SK-N-MC (cell line): ENCODE results near the gene GPR52.

ENCODE experiments used
- DNase-seq: peaks from one replicate; pipeline ENCODE4 v3.0.0-alpha.2; 2011; ENCODE audit warnings: low read depth, low spot score
- H3K27ac ChIP-seq: fragments of 200-600 bp; sonication (generic); 2 replicates; pipeline ENCODE4 v1.5.1; 2016; ENCODE audit warnings: mixed run types
- H3K36me3 ChIP-seq: fragments of 200-600 bp; sonication (generic); 2 replicates; pipeline ENCODE4 v1.6.1; 2017; ENCODE audit warnings: antibody characterized with exemption, low read length, mixed read lengths; ENCODE audit not compliant: insufficient read depth
- H3K4me3 ChIP-seq: fragments of 200-600 bp; sonication (generic); 2 replicates; pipeline ENCODE4 v1.5.1; 2016
- H3K9ac ChIP-seq: fragments of 200-600 bp; sonication (generic); 2 replicates; pipeline ENCODE4 v1.8.0; 2017; ENCODE audit warnings: mixed run types, mixed read lengths; ENCODE audit not compliant: insufficient read length
- H3K9me3 ChIP-seq: fragments of 200-600 bp; sonication (generic); 2 replicates; pipeline ENCODE4 v1.6.1; 2017; ENCODE audit warnings: low read depth, mild to moderate bottlenecking, antibody characterized with exemption, low read length, moderate library complexity, mixed read lengths
- EZH2 ChIP-seq: fragments of 200-600 bp; sonication (generic); IDR thresholded peaks from one replicate; pipeline ENCODE4 v1.6.1; 2017; ENCODE audit warnings: antibody characterized with exemption
- FOXP2 ChIP-seq: optimal IDR thresholded peaks from 2 replicates; pipeline ENCODE3; 2011; ENCODE audit warnings: mild to moderate bottlenecking, moderate library complexity; ENCODE audit not compliant: insufficient read depth; ENCODE audit errors: extremely low read length, control extremely low read depth
- POLR2AphosphoS5 ChIP-seq: IDR thresholded peaks from 2 replicates; pipeline ENCODE4 v1.6.1; 2012; ENCODE audit warnings: mild to moderate bottlenecking, low read depth, low read length, borderline replicate concordance

GPR52 gene

DNA sequence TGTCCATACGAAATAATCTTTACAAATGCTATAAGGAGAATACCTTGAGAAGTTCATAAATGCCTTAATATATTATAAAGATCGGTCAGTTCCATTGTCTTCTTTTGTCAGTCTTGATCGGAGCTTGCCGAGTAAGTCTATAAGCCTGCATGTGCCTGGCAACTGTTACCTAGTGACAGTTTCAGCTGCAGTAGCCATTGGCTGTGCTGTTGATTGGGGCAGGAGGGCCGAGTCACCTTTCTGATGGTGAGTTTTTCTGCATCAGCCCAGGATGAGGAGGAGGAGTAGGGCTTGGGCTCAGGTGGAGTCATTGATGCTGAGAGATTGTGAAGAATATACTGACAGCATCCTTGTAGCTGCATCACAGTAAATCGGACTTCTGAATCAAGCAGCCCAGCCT is 1.9 kb upstream of the GPR52 start:
- TF ChIP-seq POLR2AphosphoS5 (no peak), EZH2 (no peak), FOXP2 (no peak)
- no peaks in the 10 kb centered on the region for H3K9me3 ChIP-seq
- no peak for DNase-seq
- no peaks in the 10 kb centered on the region for H3K36me3 ChIP-seq
- no peak overlapping the region for H3K4me3 ChIP-seq
- no peak overlapping the region for H3K9ac ChIP-seq
- no peak overlapping the region for H3K27ac ChIP-seq

DNA sequence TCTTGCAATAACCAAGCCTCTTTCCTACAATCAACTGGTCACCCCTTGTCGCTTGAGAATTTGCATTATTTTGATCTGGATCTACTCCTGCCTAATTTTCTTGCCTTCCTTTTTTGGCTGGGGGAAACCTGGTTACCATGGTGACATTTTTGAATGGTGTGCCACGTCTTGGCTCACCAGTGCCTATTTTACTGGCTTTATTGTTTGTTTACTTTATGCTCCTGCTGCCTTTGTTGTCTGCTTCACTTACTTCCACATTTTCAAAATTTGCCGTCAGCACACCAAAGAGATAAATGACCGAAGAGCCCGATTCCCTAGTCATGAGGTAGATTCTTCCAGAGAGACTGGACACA is 743 bp downstream of the GPR52 start:
- no peak for DNase-seq
- TF ChIP-seq POLR2AphosphoS5 (no peak), EZH2 (no peak), FOXP2 (no peak)
- Histone ChIP-seq H3K36me3 (no peaks in the 10 kb centered on the region), H3K27ac (no peak overlapping the region), H3K4me3 (no peak overlapping the region), H3K9me3 (no peaks in the 10 kb centered on the region), H3K9ac (no peak overlapping the region)

DNA sequence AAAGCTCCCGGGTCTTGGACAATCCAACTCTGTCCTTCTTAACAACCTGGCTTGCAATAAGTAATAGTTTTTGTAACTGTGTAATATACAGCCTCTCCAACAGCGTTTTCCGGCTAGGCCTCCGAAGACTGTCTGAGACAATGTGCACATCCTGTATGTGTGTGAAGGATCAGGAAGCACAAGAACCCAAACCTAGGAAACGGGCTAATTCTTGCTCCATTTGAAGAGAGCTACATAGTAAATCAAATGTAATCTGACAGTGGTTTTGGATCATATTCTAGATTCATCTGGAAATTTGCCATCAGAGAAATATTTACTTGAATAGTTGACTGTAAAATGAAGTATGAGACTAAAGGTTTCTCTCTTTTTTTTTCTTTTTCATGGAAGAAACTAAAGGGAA is 1.2 kb downstream of the GPR52 start:
- DNase-seq = no peak
- TF ChIP-seq FOXP2 (no peak), EZH2 (no peak), POLR2AphosphoS5 (no peak)

DNA sequence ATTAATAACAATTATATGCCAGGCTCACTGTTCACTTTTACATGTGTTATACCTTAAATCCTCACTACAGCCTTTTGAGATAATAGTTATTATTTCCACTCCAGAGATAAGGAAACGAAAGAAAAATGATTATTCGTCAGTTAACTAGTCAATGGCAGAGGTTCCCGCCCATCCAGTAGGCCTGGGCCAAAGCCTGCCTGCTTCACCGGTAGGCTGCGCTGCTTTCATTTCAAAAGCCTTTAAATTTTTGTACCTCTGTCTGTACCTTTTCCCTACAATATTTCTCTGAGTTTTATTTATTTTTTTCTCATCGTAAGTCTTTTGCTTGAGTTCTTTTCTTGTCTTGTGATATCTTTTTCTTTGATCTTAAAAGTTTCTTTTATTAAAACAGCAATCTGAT is 3.6 kb downstream of the GPR52 start:
- no peak overlapping the region for H3K27ac ChIP-seq
- H3K9ac ChIP-seq = no peak overlapping the region
- DNase-seq = no peak
- TF ChIP-seq POLR2AphosphoS5 = no peak
- no peak for TF ChIP-seq FOXP2
- no peak for TF ChIP-seq EZH2
- no peaks in the 10 kb centered on the region for H3K9me3 ChIP-seq
- no peaks in the 10 kb centered on the region for H3K36me3 ChIP-seq
- H3K4me3 ChIP-seq = no peak overlapping the region

More for the DNA sequence above, 1.2 kb downstream of the GPR52 start:
- Histone ChIP-seq H3K27ac (no peak overlapping the region), H3K4me3 (no peak overlapping the region), H3K9ac (no peak overlapping the region), H3K9me3 (no peaks in the 10 kb centered on the region), H3K36me3 (no peaks in the 10 kb centered on the region)

DNA sequence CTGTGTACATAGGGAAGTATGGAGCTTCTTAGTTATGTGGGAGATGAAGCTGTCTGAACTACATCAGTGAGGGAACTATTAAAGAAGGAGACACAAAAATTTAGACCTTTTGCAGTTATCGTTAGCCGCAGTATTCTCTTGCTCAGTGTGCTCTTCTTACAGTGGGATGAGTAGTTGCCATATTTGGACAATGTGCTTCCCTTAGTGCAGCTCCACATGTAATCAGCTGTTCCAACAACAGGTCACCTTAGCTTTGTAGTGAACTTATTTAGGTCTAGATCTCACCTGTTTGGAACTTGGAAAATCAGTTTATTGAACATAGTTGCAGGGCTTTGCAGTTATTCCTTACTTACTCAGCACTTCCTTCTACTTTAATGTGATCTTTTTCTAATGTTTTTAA is 18.1 kb downstream of the GPR52 start:
- Histone ChIP-seq H3K9ac (no peak overlapping the region), H3K27ac (no peak overlapping the region), H3K36me3 (no peaks in the 10 kb centered on the region), H3K9me3 (no peaks in the 10 kb centered on the region), H3K4me3 (no peak overlapping the region)
- DNase-seq = no peak
- TF ChIP-seq POLR2AphosphoS5 (no peak), EZH2 (no peak), FOXP2 (no peak)

DNA sequence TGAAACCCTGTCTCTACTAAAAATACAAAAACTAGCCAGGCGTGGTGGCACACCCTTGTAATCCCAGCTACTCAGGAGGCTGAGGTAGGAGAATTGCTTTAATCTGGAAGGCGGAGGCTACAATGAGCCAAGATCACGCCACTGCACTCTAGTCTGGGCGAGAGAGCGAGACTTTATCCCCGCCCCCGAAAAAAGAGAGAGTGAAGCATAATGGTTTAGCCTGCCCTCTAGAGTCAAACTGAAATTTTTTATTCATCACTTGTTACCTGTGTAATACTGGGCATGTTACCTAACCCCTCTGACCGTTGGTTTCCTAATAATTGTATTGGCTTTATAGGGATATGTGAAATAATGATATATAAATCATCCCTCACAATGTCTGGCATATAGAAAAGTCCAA is 18.8 kb downstream of the GPR52 start:
- Histone ChIP-seq H3K36me3 (no peaks in the 10 kb centered on the region), H3K9ac (no peak overlapping the region), H3K9me3 (no peaks in the 10 kb centered on the region), H3K27ac (no peak overlapping the region), H3K4me3 (no peak overlapping the region)
- DNase-seq = no peak
- no peak for TF ChIP-seq FOXP2
- TF ChIP-seq EZH2 = no peak
- TF ChIP-seq POLR2AphosphoS5 = no peak

DNA sequence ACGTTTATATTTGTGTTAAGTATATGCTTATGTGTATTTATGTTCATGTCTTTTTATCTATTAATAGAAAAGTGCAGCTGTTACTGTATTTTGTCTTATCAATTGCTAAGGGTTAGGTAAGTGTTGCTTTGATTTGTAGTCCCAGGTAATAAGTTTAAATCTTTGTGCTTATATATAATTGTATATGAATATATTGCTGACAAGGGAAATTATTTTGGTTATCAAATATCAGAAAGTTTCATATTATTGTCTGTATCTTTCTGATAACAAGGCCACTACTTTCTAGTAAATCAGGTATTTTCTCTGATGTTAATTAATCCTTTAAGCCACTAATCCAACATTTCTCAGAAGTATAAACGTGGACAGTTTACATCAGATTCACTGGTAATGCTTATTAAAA is 21.3 kb downstream of the GPR52 start:
- DNase-seq = no peak
- no peak for TF ChIP-seq EZH2
- TF ChIP-seq POLR2AphosphoS5 = no peak
- no peak for TF ChIP-seq FOXP2
- no peak overlapping the region for H3K27ac ChIP-seq
- H3K4me3 ChIP-seq = no peak overlapping the region
- no peak overlapping the region for H3K9ac ChIP-seq
- no peaks in the 10 kb centered on the region for H3K36me3 ChIP-seq
- no peaks in the 10 kb centered on the region for H3K9me3 ChIP-seq

DNA sequence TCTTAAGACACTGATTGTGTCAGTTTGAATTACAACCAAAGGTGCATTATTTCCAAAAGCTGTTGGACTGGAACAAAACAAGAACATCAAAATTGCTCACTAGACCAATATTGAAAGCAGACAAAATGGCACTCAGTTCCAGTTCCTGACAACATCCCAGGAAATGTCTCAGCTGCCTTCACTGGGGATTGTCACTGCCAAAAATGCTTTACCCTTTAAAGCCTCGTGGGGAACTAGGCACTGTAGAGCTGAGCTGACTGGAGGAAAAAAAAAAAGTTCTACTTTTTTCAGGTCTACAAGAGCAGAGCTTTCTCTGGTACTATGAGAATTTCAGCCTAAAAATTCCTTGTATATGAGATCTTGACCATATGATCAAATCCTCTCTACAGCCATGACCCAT is 21.9 kb downstream of the GPR52 start:
- H3K36me3 ChIP-seq = no peaks in the 10 kb centered on the region
- H3K27ac ChIP-seq = no peak overlapping the region
- H3K9me3 ChIP-seq = no peaks in the 10 kb centered on the region
- H3K9ac ChIP-seq = no peak overlapping the region
- TF ChIP-seq POLR2AphosphoS5 (no peak), EZH2 (no peak), FOXP2 (no peak)
- DNase-seq = no peak
- H3K4me3 ChIP-seq = no peak overlapping the region

DNA sequence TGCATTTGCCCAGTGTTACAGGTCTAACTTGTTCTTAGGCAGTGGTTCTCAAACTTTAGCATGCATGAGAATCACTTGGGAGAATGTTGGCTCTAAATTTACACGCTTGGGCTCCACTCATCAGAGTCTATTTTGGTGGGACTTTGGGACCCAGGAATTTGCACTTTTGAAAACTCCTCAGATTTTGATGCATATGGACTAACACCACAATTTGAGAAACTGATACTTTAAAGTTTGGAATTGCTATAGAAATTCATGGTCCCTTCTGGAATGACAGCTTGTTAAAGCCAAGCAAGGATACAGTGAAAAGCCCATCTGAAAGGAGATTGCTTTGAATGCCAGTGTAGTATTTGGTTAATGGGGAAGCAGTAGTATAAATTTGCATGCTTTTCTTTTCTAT is 31.5 kb downstream of the GPR52 start:
- TF ChIP-seq EZH2 (no peak), FOXP2 (no peak), POLR2AphosphoS5 (no peak)
- no peaks in the 10 kb centered on the region for H3K36me3 ChIP-seq
- DNase-seq = no peak
- no peaks in the 10 kb centered on the region for H3K9me3 ChIP-seq
- no peak overlapping the region for H3K4me3 ChIP-seq
- no peak overlapping the region for H3K27ac ChIP-seq
- H3K9ac ChIP-seq = no peak overlapping the region
